Left lung (tissue), 10 donors: ENCODE results near the gene ALPK3. TPM values are rescaled to one million over a fixed set of nuclear protein-coding genes. Genes with fewer than 3 reads are reported as not detected.

ENCODE experiments used
- ATAC-seq: fragments of 200-7000 bp; cut with Tn5 transposase; one replicate; pipeline ENCODE4 v1.9.1; 2020; ENCODE audit warnings: moderate library complexity
- DNase-seq, 4 donors: peaks; one replicate each; pipeline ENCODE4 v3.0.0-alpha.2; 2013 to 2020
- H3K27ac ChIP-seq, 2 donors: fragments of 200-600 bp; sonication (generic) in 1 of 2; one replicate each; pipeline versions ENCODE4 v1.5.0 to v1.8.0; 2020 to 2021
- H3K27me3 ChIP-seq, 2 donors: fragments of 200-600 bp; sonication (generic) in 1 of 2; one replicate each; pipeline versions ENCODE4 v1.5.0 to v1.8.0; 2020 to 2021
- H3K36me3 ChIP-seq, 2 donors: fragments of 200-600 bp; sonication (generic) in 1 of 2; one replicate each; pipeline versions ENCODE4 v1.5.0 to v1.8.0; 2020 to 2021
- H3K4me1 ChIP-seq, 2 donors: fragments of 200-600 bp; one replicate each; pipeline ENCODE4 v1.8.0; 2021
- H3K4me3 ChIP-seq, 2 donors: fragments of 200-600 bp; sonication (generic) in 1 of 2; one replicate each; pipeline versions ENCODE4 v1.5.0 to v1.8.0; 2020 to 2021; ENCODE audit warnings: mild to moderate bottlenecking in 1 of 2
- H3K9me3 ChIP-seq, 2 donors: fragments of 200-600 bp; sonication (generic) in 1 of 2; one replicate each; pipeline versions ENCODE4 v1.5.0 to v1.8.0; 2020 to 2021
- CTCF ChIP-seq, 2 donors: fragments of 200-600 bp; sonication (generic) in 1 of 2; IDR thresholded peaks; one replicate each; pipeline versions ENCODE4 v1.5.0 to v1.8.0; 2021; ENCODE audit warnings: antibody characterized with exemption in 2 of 2
- intact Hi-C, 2 donors: fragments of 100-400 bp; cut with DNase I; formaldehyde crosslinking; loops; one replicate each; pipeline versions ENCODE4 v1.11.2 to v1.14.2; 2022
- polyA plus RNA-seq, 6 donors: library from polyadenylated mRNA; unstranded; fragments of 120-200 nt; gene quantifications; one replicate each; pipeline ENCODE4 v1.2.1, GENCODE V29; 2013; ENCODE audit not compliant: insufficient read length in 6 of 6
- total RNA-seq, 2 donors: library from RNA; stranded (reverse); fragmentation: NEBNext Ultra II Directional; extraction: Animal tissue kit (Norgen Biotek cat#: 25700); gene quantifications; one replicate each; pipeline ENCODE4 v1.2.1, GENCODE V29; 2021
- donor health status: DM: no; HTN: yes; CAD: no.
- donor health status: DM: no; HTN: no; CAD: no.

Gene ALPK3
- total and polyA plus RNA-seq, 8 donors = 6.9 to 23.4 (median 18.3) TPM

DNA sequence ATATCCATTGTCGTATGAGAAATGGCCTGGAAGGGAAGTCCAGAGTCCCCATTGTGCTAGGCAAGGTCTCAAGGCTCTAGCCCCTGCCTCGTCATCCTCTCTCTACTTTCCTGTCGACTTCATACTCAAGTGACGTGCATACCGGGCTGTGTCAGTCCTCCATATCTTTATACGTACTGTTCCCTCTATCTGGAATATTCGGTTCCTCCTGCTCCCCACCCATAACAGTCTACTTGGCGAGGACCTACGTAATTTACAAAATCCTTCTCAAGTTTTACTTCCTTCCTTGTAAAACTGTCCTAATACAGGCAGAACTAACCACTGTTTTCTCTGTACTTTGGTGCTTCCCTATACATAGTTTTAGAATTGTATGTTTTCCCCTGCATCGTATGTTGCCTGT lies 2.2 kb upstream of the ALPK3 start:
- no peak for DNase-seq
- Histone ChIP-seq H3K27ac (peak overlapping the region in 1 of 2 donors; percentile 50), H3K4me1 (peaks cover 6 to 41% of the 10 kb centered on the region in 2 donors), H3K27me3 (peaks cover 0 to 7% of the 10 kb centered on the region in 2 donors), H3K36me3 (no peaks in the 10 kb centered on the region), H3K9me3 (no peaks in the 10 kb centered on the region), H3K4me3 (no peak overlapping the region)
- no peak for TF ChIP-seq CTCF (IDR thresholded peaks at IDR 0.05)
- intact Hi-C loops = no loop called here
- ATAC-seq = no peak

GRCh38 chr15:84817466-84818081 lies 418 bp downstream of the ALPK3 start:
- H3K4me3 ChIP-seq = peak overlapping the region in 1 of 2 donors; percentile 21
- H3K4me1 ChIP-seq = peaks cover 6 to 50% of the 10 kb centered on the region in 2 donors
- H3K27ac ChIP-seq = peak overlapping the region; percentile 63 to 67
- TF ChIP-seq CTCF (IDR thresholded peaks at IDR 0.05) = no peak
- DNase-seq (peak in 1 of 4 donors; percentile 81), ATAC-seq (peak; percentile 43)
- intact Hi-C loops = no loop called here
- no peaks in the 10 kb centered on the region for H3K36me3 ChIP-seq
- H3K27me3 ChIP-seq = peaks cover 0 to 7% of the 10 kb centered on the region in 2 donors
- H3K9me3 ChIP-seq = no peaks in the 10 kb centered on the region

DNA sequence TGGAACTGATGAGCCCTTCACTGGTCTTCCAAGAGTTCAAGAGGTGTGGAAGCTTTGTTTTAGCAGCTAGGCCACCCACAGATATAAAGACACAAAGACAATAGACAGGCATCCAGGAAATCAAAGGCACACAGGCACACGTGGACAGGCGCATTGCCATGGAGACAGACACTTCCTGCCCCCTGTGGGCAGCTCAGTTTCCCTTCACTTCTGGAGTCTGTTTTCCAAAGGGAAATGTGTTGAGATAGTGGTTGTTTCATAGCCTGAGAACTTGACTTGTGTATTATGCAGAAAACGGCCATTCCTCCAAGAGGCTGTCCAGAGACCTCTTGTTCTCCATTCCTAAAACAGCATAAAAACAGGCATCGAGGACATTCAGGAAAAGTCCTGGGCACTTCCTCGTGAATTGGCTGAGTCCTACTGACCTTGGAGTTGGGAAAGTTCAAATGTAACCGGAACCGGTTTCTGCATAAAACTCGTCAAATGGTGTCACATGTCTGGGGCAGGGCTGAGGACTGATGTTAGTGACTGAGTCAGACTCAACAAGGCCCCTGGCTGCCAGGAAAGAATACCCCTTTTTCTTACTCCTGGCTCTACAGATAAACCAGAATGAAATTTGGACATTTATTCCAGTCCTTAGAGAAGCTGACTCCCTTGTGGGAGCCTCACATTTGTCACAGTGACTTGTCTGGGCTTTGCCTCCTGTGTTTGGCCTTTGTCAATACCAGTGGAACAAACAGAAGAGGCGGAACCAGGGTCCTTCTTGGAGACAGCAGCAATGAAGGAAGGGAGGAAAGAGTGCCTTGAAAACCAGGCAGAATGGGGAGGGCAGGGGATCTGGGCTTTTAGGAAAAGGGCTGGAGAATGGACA lies 1.3 kb downstream of the ALPK3 start:
- Histone ChIP-seq H3K4me1 (peaks cover 6 to 50% of the 10 kb centered on the region in 2 donors), H3K36me3 (no peaks in the 10 kb centered on the region), H3K9me3 (no peaks in the 10 kb centered on the region), H3K4me3 (peak overlapping the region in 1 of 2 donors; percentile 21), H3K27ac (peak overlapping the region; percentile 63 to 67), H3K27me3 (peaks cover 0 to 7% of the 10 kb centered on the region in 2 donors)
- intact Hi-C loops = no loop called here
- ATAC-seq = peak; percentile 55
- DNase-seq = no peak
- TF ChIP-seq CTCF (IDR thresholded peaks at IDR 0.05) = no peak

DNA sequence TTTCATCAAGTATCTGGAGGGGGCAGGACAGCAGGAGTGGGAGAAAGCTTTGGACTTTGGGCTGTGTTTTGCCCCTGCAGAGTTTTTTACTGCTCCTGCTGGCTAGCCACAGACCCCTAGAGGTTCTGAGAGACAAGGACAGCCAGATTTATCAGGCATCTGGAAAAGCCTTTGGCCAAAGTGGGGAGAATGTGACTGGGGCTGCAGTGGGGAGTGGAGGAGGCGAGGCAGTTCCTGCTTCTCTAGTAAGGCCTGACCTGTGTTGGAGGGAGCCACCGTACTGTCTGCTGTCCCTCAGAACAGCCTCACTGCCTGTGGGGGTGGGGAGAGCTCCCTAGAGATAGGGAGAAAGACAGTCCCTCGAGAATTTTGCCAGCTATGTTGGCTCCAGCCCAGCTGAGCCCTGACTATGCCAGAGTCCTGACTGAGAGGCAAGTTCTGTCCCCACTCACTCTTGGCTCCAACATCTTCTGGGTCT lies 2.2 kb downstream of the ALPK3 start:
- ATAC-seq (no peak), DNase-seq (no peak)
- H3K4me3 ChIP-seq = no peak overlapping the region
- intact Hi-C loops = no loop called here
- no peaks in the 10 kb centered on the region for H3K36me3 ChIP-seq
- TF ChIP-seq CTCF (IDR thresholded peaks at IDR 0.05) = no peak
- peak overlapping the region; percentile 63 to 67 for H3K27ac ChIP-seq
- H3K4me1 ChIP-seq = peaks cover 6 to 50% of the 10 kb centered on the region in 2 donors
- no peaks in the 10 kb centered on the region for H3K9me3 ChIP-seq
- peaks cover 0 to 7% of the 10 kb centered on the region in 2 donors for H3K27me3 ChIP-seq

DNA sequence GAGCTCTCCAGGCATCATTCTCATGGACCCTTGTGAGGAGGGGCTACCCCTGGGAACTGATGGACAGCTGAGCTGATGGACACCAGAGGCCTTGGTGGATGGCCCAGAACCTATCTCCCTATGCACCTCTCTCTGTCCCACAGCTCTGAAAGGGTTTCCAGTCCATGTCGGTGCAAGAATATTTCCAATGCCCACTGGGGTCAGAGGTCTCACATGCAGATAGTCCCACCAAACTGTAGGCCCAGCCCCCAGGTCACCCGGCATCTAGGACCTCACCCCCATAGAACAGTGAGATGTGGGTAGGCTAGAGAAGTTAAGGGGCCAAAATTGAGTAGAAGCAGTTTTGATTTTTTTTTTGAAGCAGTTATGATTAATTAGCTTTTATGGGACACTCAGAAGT lies 2.6 kb downstream of the ALPK3 start:
- no peak overlapping the region for H3K4me3 ChIP-seq
- peak overlapping the region in 1 of 2 donors; percentile 63 for H3K27ac ChIP-seq
- TF ChIP-seq CTCF (IDR thresholded peaks at IDR 0.05) = no peak
- intact Hi-C loops = no loop called here
- no peak for ATAC-seq
- H3K36me3 ChIP-seq = no peaks in the 10 kb centered on the region
- DNase-seq = no peak
- H3K9me3 ChIP-seq = no peaks in the 10 kb centered on the region
- peaks cover 0 to 7% of the 10 kb centered on the region in 2 donors for H3K27me3 ChIP-seq
- H3K4me1 ChIP-seq = peaks cover 6 to 47% of the 10 kb centered on the region in 2 donors
